Panc1 (cell line): ENCODE data around the gene RHOT2. TPM values are rescaled to one million over a fixed set of nuclear protein-coding genes. Genes with fewer than 3 reads are reported as not detected.
"Not testable (repeated sequence)": the region's sequence is repeated elsewhere in the genome, so short reads cannot be mapped to it uniquely, and the experiment has no call there.

Experiments
- ATAC-seq: fragments of 200-7000 bp; cut with Tn5 transposase; 2 replicates; pipeline ENCODE4 v1.9.1; 2020; ENCODE audit warnings: mild to moderate bottlenecking, moderate library complexity
- BruUV-seq: library from RNA; stranded (reverse); fragments of 400-500 nt; replicated peaks from 2 replicates; lab custom pipeline; 2021; lab: Mats Ljungman, UMichigan
- CTCF ChIA-PET: fragments of 300-600 bp; sonication (Branson Sonifier 250); formaldehyde crosslinking; loops from one replicate; lab custom pipeline; 2022; ENCODE audit warnings: antibody characterized with exemption; lab: Charles Lee
- POLR2A ChIA-PET: fragments of 300-600 bp; sonication (Branson Sonifier 250); formaldehyde crosslinking; loops from one replicate; lab custom pipeline; 2022; ENCODE audit warnings: antibody characterized with exemption; lab: Charles Lee
- DNase-seq: peaks from one replicate; pipeline ENCODE4 v3.0.0-alpha.2; 2010; ENCODE audit warnings: low read depth, low spot score
- H3K27ac ChIP-seq: 2 replicates; pipeline ENCODE4 v1.5.1; 2011; ENCODE audit warnings: mild to moderate bottlenecking, low read length, inconsistent platforms
- H3K27me3 ChIP-seq: fragments of 200-500 bp; sonication (Bioruptor generic); 2 replicates; pipeline ENCODE4 v1.6.0; 2014; ENCODE audit warnings: low read length, inconsistent platforms; ENCODE audit not compliant: control insufficient read depth, insufficient read depth
- H3K36me3 ChIP-seq: fragments of 200-500 bp; sonication (Bioruptor generic); 2 replicates; pipeline ENCODE4 v1.5.1; 2014; ENCODE audit warnings: inconsistent platforms, mild to moderate bottlenecking, low read length, moderate library complexity; ENCODE audit not compliant: control insufficient read depth, insufficient read depth
- H3K4me1 ChIP-seq: 2 replicates; pipeline ENCODE4 v1.5.1; 2011; ENCODE audit warnings: inconsistent platforms, mild to moderate bottlenecking, low read length, moderate library complexity; ENCODE audit not compliant: control insufficient read depth, insufficient read depth
- H3K4me3 ChIP-seq, 2 experiments: 2 replicates each; pipeline ENCODE4 v1.5.1; 2011 to 2012; ENCODE audit warnings: low read depth in 2 of 2, low read length in 2 of 2, mild to moderate bottlenecking in 2 of 2, inconsistent platforms in 1 of 2, moderate library complexity in 1 of 2
- H3K9me3 ChIP-seq: fragments of 200-500 bp; sonication (Bioruptor generic); 2 replicates; pipeline ENCODE4 v1.5.1; 2014; ENCODE audit warnings: low read depth, mild to moderate bottlenecking, inconsistent platforms, low read length, moderate library complexity; ENCODE audit not compliant: control insufficient read depth, insufficient read depth
- POLR2AphosphoS5 ChIP-seq: IDR thresholded peaks from 2 replicates; pipeline ENCODE4 v1.6.1; 2012; ENCODE audit warnings: mild to moderate bottlenecking, low read depth, low read length, moderate library complexity
- in situ Hi-C: cut with HindIII; loops from 2 replicates; pipeline ENCODE4 v1.10.0; 2016; ENCODE audit warnings: low sequenced_read_pairs, low pct_unique_long_range_greater_than_20kb
- intact Hi-C: fragments of 100-400 bp; cut with micrococcal nuclease; formaldehyde crosslinking; loops from one replicate; pipeline ENCODE4 v1.10.0; 2022; ENCODE audit not compliant: unreplicated experiment
- total RNA-seq: library from RNA; stranded (reverse); gene quantifications from one replicate; pipeline ENCODE4 v1.2.1, GENCODE V29; 2021; ENCODE audit not compliant: unreplicated experiment
- TF ChIP-seq, protein P1 (sequence below): fragments of 450-650 bp; IDR thresholded peaks from 2 replicates; pipeline ENCODE4 v1.5.1; 2017; ENCODE audit warnings: mild to moderate bottlenecking
- TF ChIP-seq, protein P2 (sequence below), 2 experiments: IDR thresholded peaks; 2 replicates each; pipeline ENCODE4 v1.6.1; 2011 to 2012; ENCODE audit warnings: low read depth in 2 of 2, control low read depth in 1 of 2, low read length in 1 of 2, mild to moderate bottlenecking in 1 of 2, moderate library complexity in 1 of 2; ENCODE audit not compliant: insufficient read depth in 1 of 2

The RHOT2 gene
- total RNA-seq, 1 experiment from 2014 or later = 195 TPM

DNA sequence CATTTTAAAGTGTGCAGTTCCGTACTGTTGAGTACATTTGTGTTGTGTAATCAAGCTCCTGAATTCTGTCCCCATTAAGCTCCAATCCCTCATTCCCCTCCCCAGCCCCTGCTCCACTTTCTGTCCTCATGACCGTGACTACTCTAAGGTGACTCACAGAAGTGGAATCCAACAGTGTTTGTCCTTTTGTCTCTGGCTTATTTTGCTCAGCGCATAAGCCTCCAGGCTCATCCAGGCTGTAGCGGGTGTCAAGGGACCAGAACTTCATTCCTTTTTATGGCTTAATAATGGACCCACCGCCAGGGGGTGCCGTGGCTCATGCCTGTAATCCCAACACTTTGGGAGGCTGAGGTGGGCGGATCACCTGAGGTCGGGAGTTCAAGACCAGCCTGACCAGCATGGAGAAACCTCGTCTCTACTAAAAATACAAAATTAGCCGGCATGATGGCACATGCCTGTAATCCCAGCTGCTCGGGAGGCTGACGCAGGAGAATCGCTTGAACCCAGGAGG lies 44.9 kb downstream of the RHOT2 start:
- in situ Hi-C loops, H3K4me3 ChIP-seq, H3K9me3 ChIP-seq, H3K27me3 ChIP-seq, BruUV-seq, H3K36me3 ChIP-seq, intact Hi-C loops: not testable (repeated sequence)
- TF ChIP-seq, protein P1, sequence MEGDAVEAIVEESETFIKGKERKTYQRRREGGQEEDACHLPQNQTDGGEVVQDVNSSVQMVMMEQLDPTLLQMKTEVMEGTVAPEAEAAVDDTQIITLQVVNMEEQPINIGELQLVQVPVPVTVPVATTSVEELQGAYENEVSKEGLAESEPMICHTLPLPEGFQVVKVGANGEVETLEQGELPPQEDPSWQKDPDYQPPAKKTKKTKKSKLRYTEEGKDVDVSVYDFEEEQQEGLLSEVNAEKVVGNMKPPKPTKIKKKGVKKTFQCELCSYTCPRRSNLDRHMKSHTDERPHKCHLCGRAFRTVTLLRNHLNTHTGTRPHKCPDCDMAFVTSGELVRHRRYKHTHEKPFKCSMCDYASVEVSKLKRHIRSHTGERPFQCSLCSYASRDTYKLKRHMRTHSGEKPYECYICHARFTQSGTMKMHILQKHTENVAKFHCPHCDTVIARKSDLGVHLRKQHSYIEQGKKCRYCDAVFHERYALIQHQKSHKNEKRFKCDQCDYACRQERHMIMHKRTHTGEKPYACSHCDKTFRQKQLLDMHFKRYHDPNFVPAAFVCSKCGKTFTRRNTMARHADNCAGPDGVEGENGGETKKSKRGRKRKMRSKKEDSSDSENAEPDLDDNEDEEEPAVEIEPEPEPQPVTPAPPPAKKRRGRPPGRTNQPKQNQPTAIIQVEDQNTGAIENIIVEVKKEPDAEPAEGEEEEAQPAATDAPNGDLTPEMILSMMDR = peak; percentile 89
- peak; percentile 57; the same call in 1 of the 2 replicates for TF ChIP-seq POLR2AphosphoS5
- ChIA-PET POLR2A (interaction anchor here (0.5 to 1.2 kb wide), 2 partner anchors 9 to 268 kb away, joined by 5 to 8 read pairs; partner anchors contain the start of gene SOX8), CTCF (interaction anchor here (0.8 to 1.6 kb wide), 4 partner anchors 8 to 72 kb away, joined by 3 to 7 read pairs (median 6); partner anchors contain the start of gene ANTKMT)
- peak; percentile 99 for DNase-seq
- ATAC-seq = peak; percentile 59
- peaks cover 48% of the 10 kb centered on the region for H3K4me1 ChIP-seq
- H3K27ac ChIP-seq = peak overlapping the region; percentile 60

DNA sequence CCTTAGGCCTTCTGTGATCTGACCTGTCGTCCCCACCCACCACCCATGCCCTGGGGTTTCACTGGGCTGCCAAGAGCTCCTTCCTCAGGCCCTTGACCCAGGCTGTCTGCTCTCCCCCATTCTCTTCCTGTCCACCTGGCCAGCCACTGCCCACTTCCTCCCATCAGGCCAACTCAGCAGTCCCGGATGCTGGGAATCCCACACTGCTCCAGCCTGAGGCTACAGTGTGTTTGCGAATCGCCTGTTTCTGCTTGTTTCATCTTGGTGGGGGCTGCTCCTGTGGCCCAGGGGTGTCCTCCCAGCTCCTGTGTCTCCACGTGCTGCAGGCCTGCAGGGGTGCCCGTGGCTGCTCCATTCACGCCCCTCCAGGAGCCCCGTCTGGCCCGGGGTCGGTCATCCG lies 46.1 kb downstream of the RHOT2 start:
- in situ Hi-C loops = no loop called here
- POLR2A ChIA-PET = interaction anchor here (0.8 kb wide), 1 partner anchor 10 kb away, joined by 3 read pairs; no protein-coding TSS in a partner anchor

More for the DNA sequence above, 46.1 kb downstream of the RHOT2 start:
- no peaks in the 10 kb centered on the region for H3K27me3 ChIP-seq
- H3K9me3 ChIP-seq = no peaks in the 10 kb centered on the region
- no TSS peak for BruUV-seq
- DNase-seq = no peak
- H3K27ac ChIP-seq = peak overlapping the region; percentile 94
- H3K36me3 ChIP-seq = no peaks in the 10 kb centered on the region; the same call in 1 of the 2 replicates
- H3K4me1 ChIP-seq = peaks cover 61% of the 10 kb centered on the region
- peak overlapping the region; percentile 37 to 58 for H3K4me3 ChIP-seq
- TF ChIP-seq, protein P1 = no peak
- TF ChIP-seq, protein P2, sequence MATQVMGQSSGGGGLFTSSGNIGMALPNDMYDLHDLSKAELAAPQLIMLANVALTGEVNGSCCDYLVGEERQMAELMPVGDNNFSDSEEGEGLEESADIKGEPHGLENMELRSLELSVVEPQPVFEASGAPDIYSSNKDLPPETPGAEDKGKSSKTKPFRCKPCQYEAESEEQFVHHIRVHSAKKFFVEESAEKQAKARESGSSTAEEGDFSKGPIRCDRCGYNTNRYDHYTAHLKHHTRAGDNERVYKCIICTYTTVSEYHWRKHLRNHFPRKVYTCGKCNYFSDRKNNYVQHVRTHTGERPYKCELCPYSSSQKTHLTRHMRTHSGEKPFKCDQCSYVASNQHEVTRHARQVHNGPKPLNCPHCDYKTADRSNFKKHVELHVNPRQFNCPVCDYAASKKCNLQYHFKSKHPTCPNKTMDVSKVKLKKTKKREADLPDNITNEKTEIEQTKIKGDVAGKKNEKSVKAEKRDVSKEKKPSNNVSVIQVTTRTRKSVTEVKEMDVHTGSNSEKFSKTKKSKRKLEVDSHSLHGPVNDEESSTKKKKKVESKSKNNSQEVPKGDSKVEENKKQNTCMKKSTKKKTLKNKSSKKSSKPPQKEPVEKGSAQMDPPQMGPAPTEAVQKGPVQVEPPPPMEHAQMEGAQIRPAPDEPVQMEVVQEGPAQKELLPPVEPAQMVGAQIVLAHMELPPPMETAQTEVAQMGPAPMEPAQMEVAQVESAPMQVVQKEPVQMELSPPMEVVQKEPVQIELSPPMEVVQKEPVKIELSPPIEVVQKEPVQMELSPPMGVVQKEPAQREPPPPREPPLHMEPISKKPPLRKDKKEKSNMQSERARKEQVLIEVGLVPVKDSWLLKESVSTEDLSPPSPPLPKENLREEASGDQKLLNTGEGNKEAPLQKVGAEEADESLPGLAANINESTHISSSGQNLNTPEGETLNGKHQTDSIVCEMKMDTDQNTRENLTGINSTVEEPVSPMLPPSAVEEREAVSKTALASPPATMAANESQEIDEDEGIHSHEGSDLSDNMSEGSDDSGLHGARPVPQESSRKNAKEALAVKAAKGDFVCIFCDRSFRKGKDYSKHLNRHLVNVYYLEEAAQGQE (IDR thresholded peaks at IDR 0.05; ENCODE audit: insufficient read depth in 1 of 2, low read depth in 2 of 2, low read length in 1 of 2) = no peak
- intact Hi-C loops = no loop called here
- CTCF ChIA-PET = no interaction called here
- peak; percentile 6 for ATAC-seq
